ENCODE measurements around the gene MAN1A2. TPM values are rescaled to one million over a fixed set of nuclear protein-coding genes. Genes with fewer than 3 reads are reported as not detected.

MAN1A2 gene
- total and polyA plus RNA-seq, 3 experiments from 2014 or later = 23.1 to 26.9 (median 24.0) TPM

DNA sequence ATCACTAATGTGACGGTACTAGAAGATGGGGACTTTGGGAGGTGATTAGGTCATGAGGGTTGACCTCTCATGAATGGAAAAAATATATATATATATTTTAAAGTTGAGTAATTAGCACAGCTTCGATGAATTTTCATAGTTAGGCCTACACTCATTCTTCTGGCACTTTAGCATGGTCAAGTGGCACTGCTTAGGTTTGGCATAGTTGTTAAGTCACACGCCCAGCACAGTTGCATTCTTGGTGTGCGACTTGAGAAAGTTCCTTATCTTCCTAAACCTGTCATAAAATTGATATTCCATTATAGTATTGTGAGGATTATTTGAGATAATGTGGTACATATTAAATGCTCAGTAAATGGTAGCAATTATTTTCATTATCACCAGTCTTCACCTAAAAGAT is 47.7 kb downstream of the MAN1A2 start:
- Histone ChIP-seq H3K4me1 (ENCODE audit: insufficient read depth, low read length) (no peaks in the 10 kb centered on the region), H3K4me3 (ENCODE audit: low read length) (no peak overlapping the region), H3K27me3 (ENCODE audit: insufficient read depth, low read length, poor library complexity, severe bottlenecking) (no peaks in the 10 kb centered on the region), H3K36me3 (ENCODE audit: insufficient read depth, low read length) (no peaks in the 10 kb centered on the region), H3K27ac (ENCODE audit: low read depth, low read length) (no peak overlapping the region), H3K9me3 (ENCODE audit: low read length) (no peaks in the 10 kb centered on the region)
- Mint-ChIP-seq H3K27me3 (no peaks in the 10 kb centered on the region), H3K9me3 (no peaks in the 10 kb centered on the region), H3K4me3 (no peak overlapping the region), H3K4me1 (peaks cover 33 to 58% (median 52%) of the 10 kb centered on the region in 3 donors), H3K27ac (no peak overlapping the region), H3K36me3 (peaks cover 19 to 46% (median 29%) of the 10 kb centered on the region in 3 donors)
- ChIA-PET POLR2A (no interaction called here), CTCF (no interaction called here)
- no peak for DNase-seq

DNA sequence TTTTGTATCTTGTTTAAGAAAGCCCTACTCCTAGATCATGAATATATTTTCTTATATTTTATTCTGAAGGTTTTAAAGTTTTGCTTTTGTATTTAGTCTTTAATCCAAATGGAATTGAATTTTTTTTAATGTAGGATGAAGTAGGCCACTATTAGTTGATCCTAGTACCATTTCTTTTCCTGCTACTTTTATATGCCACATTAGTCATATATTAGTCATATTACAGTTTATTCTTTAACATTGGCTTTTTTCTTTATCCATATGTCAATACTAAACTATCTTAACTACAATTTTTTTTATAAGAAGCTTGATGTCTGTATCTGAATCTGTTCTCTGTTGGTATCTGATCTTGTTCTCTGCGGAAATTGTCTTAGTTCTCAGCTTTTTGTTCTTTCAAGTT is 48.8 kb downstream of the MAN1A2 start:
- CTCF ChIA-PET = interaction anchor here (1.0 kb wide), 1 partner anchor 9 kb away, joined by 4 read pairs; no protein-coding TSS in a partner anchor
- Mint-ChIP-seq H3K4me1 (peaks cover 36 to 59% (median 58%) of the 10 kb centered on the region in 3 donors), H3K27me3 (no peaks in the 10 kb centered on the region), H3K36me3 (peaks cover 19 to 55% (median 26%) of the 10 kb centered on the region in 3 donors), H3K27ac (peak overlapping the region in 1 of 8 donors; percentile 78), H3K9me3 (no peaks in the 10 kb centered on the region), H3K4me3 (no peak overlapping the region)
- Histone ChIP-seq H3K4me3 (ENCODE audit: low read length) (no peak overlapping the region), H3K9me3 (ENCODE audit: low read length) (no peaks in the 10 kb centered on the region), H3K36me3 (ENCODE audit: insufficient read depth, low read length) (no peaks in the 10 kb centered on the region), H3K27ac (ENCODE audit: low read depth, low read length) (no peak overlapping the region), H3K27me3 (ENCODE audit: insufficient read depth, low read length, poor library complexity, severe bottlenecking) (no peaks in the 10 kb centered on the region), H3K4me1 (ENCODE audit: insufficient read depth, low read length) (no peaks in the 10 kb centered on the region)
- POLR2A ChIA-PET = no interaction called here
- DNase-seq = no peak

DNA sequence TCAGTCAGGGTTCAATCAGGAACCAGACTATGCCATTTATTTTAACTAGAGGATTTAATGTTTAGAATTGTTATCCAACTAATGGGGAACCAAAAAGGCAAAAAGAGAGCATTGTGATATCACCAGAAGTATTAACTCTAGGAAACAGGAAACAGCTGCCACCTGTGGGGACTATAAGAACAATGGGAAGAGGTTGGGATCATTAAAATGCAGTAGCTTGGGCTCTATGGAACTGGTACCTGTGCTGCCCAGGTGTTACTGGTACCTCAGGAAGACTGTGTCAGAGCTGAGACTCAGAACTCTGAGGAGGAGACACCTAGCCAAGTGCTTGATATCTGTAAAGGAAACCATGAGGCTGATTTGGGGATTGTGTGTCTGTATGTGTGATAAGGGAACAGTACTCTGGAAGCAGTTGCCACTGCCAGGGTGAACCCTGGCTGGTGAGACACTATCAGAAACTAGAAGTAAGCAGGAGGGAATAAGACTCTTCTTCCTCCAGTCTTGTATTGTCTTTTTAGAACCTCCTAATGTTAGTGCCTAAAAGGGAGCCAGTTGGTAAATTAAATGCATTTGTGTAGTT is 49.4 kb downstream of the MAN1A2 start:
- peak overlapping the region in 5 of 8 donors; percentile 8 to 78 (median 17) for H3K27ac Mint-ChIP-seq
- CTCF ChIA-PET = interaction anchor here (1.0 kb wide), 1 partner anchor 9 kb away, joined by 4 read pairs; no protein-coding TSS in a partner anchor
- POLR2A ChIA-PET = no interaction called here
- DNase-seq = no peak
- no peaks in the 10 kb centered on the region for H3K27me3 Mint-ChIP-seq
- Histone ChIP-seq H3K27me3 (ENCODE audit: insufficient read depth, low read length, poor library complexity, severe bottlenecking) (no peaks in the 10 kb centered on the region), H3K9me3 (ENCODE audit: low read length) (no peaks in the 10 kb centered on the region), H3K4me1 (ENCODE audit: insufficient read depth, low read length) (no peaks in the 10 kb centered on the region), H3K27ac (ENCODE audit: low read depth, low read length) (no peak overlapping the region), H3K36me3 (ENCODE audit: insufficient read depth, low read length) (no peaks in the 10 kb centered on the region), H3K4me3 (ENCODE audit: low read length) (no peak overlapping the region)
- peaks cover 36 to 59% (median 58%) of the 10 kb centered on the region in 3 donors for H3K4me1 Mint-ChIP-seq
- H3K4me3 Mint-ChIP-seq = no peak overlapping the region
- peaks cover 19 to 53% (median 25%) of the 10 kb centered on the region in 3 donors for H3K36me3 Mint-ChIP-seq
- H3K9me3 Mint-ChIP-seq = no peaks in the 10 kb centered on the region

DNA sequence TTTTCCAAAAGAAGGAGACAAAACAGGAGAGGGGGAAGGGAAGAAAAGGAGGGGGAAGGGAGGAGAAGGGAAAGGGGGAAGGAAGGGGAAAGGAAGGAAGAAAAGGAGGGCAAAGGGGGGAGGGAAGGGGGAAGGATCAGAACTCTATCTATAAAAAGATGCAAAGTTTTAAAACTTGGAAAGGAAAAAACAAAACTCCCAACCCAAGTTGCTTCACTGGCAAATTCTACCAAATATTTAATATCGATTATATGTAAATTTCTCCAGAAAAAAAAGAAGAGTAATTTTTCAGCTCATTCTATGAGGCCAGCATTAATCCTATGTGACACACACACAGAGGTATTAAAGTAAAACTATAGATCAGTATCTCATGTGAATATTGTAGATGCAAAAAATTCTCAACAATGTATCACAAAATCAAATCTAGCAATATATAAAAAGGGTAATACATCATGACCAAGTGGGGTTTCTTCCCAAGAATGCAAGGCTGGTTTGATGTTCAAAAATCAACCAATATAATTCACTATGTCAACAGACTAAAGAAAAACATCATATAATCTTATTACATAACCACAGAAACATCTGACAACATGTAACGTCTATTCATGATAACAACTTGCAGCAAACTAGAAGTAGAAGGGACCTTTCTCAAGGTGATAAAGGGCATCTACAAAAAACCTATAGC is 57.9 kb downstream of the MAN1A2 start:
- Histone ChIP-seq H3K9me3 (ENCODE audit: low read length) (peaks cover 9% of the 10 kb centered on the region), H3K4me3 (ENCODE audit: low read length) (no peak overlapping the region), H3K27me3 (ENCODE audit: insufficient read depth, low read length, poor library complexity, severe bottlenecking) (no peaks in the 10 kb centered on the region), H3K27ac (ENCODE audit: low read depth, low read length) (no peak overlapping the region), H3K36me3 (ENCODE audit: insufficient read depth, low read length) (no peaks in the 10 kb centered on the region), H3K4me1 (ENCODE audit: insufficient read depth, low read length) (no peaks in the 10 kb centered on the region)
- Mint-ChIP-seq H3K27me3 (no peaks in the 10 kb centered on the region), H3K9me3 (peaks cover 13 to 19% (median 18%) of the 10 kb centered on the region in 5 donors), H3K36me3 (peaks cover 16 to 50% (median 46%) of the 10 kb centered on the region in 3 donors), H3K4me1 (peaks cover 3 to 6% (median 5%) of the 10 kb centered on the region in 3 donors), H3K4me3 (no peak overlapping the region), H3K27ac (no peak overlapping the region)
- POLR2A ChIA-PET = no interaction called here
- CTCF ChIA-PET = interaction anchor here (1.0 kb wide), 1 partner anchor 9 kb away, joined by 4 read pairs; no protein-coding TSS in a partner anchor
- DNase-seq = no peak

DNA sequence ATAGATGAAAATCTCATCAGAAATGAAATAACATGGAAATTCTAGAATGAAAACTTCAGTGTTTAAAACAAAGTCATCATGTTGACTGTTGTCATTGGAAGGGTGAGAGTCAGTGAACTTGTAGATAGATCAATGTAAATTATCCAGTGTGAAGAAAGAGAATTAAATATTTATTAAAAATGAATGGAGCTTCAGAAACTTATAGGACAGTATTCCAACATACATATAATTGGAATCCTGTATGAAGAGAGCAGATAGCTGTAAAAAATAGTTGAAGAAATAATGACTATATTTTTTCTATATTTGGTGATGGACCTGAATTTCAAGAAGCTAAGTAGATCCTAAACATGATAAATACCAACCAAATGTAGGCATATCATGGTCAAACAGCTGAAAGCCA is 60.0 kb downstream of the MAN1A2 start:
- H3K27ac Mint-ChIP-seq = no peak overlapping the region
- POLR2A ChIA-PET = interaction anchor here (0.6 kb wide), 1 partner anchor 173 kb away, joined by 3 read pairs; no protein-coding TSS in a partner anchor
- peaks cover 9% of the 10 kb centered on the region for H3K9me3 ChIP-seq (ENCODE audit: low read length)
- H3K36me3 Mint-ChIP-seq = peaks cover 14 to 46% (median 37%) of the 10 kb centered on the region in 3 donors
- H3K4me3 ChIP-seq (ENCODE audit: low read length) = no peak overlapping the region
- no peaks in the 10 kb centered on the region for H3K36me3 ChIP-seq (ENCODE audit: insufficient read depth, low read length)
- peaks cover 13 to 19% (median 18%) of the 10 kb centered on the region in 5 donors for H3K9me3 Mint-ChIP-seq
- H3K4me3 Mint-ChIP-seq = no peak overlapping the region
- no peaks in the 10 kb centered on the region for H3K27me3 ChIP-seq (ENCODE audit: insufficient read depth, low read length, poor library complexity, severe bottlenecking)
- H3K27ac ChIP-seq (ENCODE audit: low read depth, low read length) = no peak overlapping the region
- H3K27me3 Mint-ChIP-seq = no peaks in the 10 kb centered on the region
- CTCF ChIA-PET = no interaction called here
- H3K4me1 ChIP-seq (ENCODE audit: insufficient read depth, low read length) = no peaks in the 10 kb centered on the region
- DNase-seq = no peak
- peaks cover 0 to 2% (median 0%) of the 10 kb centered on the region in 3 donors for H3K4me1 Mint-ChIP-seq

DNA sequence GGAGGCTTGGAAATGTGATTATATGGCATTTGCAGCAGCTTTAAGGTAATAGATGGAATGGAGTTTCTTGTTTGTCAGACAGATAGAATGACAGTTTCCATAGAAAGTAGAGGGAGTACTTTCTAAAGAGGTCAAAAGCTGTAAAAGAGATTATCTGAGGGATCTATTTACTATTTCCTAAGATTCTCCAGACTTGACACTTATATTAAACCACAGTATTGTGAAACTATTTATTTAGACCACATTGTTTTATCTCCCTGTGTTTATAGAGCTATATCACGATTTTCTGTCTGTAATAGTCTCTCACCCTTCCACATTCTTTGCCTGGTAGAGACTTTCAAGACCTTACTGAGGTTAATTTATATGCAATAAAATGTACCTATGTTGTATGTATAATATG is 66.7 kb downstream of the MAN1A2 start:
- ChIA-PET CTCF (no interaction called here), POLR2A (no interaction called here)
- peaks cover 0 to 2% (median 0%) of the 10 kb centered on the region in 3 donors for H3K36me3 Mint-ChIP-seq
- H3K27me3 Mint-ChIP-seq = no peaks in the 10 kb centered on the region
- Histone ChIP-seq H3K27ac (ENCODE audit: low read depth, low read length) (no peak overlapping the region), H3K4me3 (ENCODE audit: low read length) (no peak overlapping the region), H3K4me1 (ENCODE audit: insufficient read depth, low read length) (no peaks in the 10 kb centered on the region), H3K27me3 (ENCODE audit: insufficient read depth, low read length, poor library complexity, severe bottlenecking) (no peaks in the 10 kb centered on the region), H3K9me3 (ENCODE audit: low read length) (no peaks in the 10 kb centered on the region), H3K36me3 (ENCODE audit: insufficient read depth, low read length) (no peaks in the 10 kb centered on the region)
- no peaks in the 10 kb centered on the region for H3K9me3 Mint-ChIP-seq
- H3K27ac Mint-ChIP-seq = peak overlapping the region in 1 of 8 donors; percentile 40
- peaks cover 18 to 32% (median 29%) of the 10 kb centered on the region in 3 donors for H3K4me1 Mint-ChIP-seq
- no peak overlapping the region for H3K4me3 Mint-ChIP-seq
- no peak for DNase-seq

DNA sequence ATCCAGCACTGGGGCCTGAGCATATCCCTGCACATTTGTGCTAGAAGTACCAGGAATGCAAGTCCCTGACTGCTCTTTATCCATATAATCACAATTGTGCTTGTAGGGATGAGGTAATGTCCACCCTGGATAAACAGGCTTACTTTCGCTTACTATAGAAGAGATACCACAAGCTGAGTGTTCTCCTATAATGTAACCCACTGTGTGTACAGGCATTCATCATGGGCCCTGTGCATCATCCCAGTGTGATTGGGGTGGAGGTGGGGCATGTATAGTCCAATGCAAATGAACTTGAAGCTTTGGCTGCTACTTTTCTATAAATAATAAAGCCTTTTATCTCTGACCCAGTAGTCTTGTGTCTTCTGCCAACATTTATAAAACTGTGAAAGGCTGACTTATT is 69.3 kb downstream of the MAN1A2 start:
- CTCF ChIA-PET = no interaction called here
- no peak overlapping the region for H3K4me3 ChIP-seq (ENCODE audit: low read length)
- peaks cover 27 to 42% (median 41%) of the 10 kb centered on the region in 3 donors for H3K4me1 Mint-ChIP-seq

DNA sequence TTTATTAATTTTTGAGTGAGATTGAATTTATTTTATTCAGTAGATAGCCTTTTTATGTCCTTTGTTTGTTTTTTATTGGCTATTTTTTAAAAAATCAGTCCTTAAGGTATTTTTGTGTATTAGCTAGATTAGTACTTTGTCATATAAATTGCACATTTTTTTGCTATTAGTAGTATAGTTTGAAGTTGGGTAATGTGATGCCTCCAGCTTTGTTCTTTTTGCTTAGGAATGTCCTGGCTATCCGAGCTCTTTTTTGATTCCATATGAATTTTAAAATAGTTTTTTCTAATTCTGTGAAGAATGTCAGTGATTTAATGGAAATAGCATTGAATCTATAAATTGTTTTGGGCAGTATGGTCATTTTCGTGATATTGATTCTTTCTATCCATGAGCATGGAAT is 80.4 kb downstream of the MAN1A2 start:
- Mint-ChIP-seq H3K27ac (no peak overlapping the region), H3K36me3 (peaks cover 42 to 67% (median 64%) of the 10 kb centered on the region in 3 donors), H3K4me3 (no peak overlapping the region), H3K9me3 (peaks cover 5 to 22% (median 11%) of the 10 kb centered on the region in 5 donors), H3K27me3 (no peaks in the 10 kb centered on the region), H3K4me1 (peaks cover 0 to 5% (median 2%) of the 10 kb centered on the region in 3 donors)
- no peaks in the 10 kb centered on the region for H3K9me3 ChIP-seq (ENCODE audit: low read length)
- no peak overlapping the region for H3K27ac ChIP-seq (ENCODE audit: low read depth, low read length)
- no peak for DNase-seq
- H3K27me3 ChIP-seq (ENCODE audit: insufficient read depth, low read length, poor library complexity, severe bottlenecking) = no peaks in the 10 kb centered on the region
- H3K4me1 ChIP-seq (ENCODE audit: insufficient read depth, low read length) = no peaks in the 10 kb centered on the region
- POLR2A ChIA-PET = no interaction called here
- CTCF ChIA-PET = interaction anchor here (1.7 kb wide), 1 partner anchor 227 kb away, joined by 4 read pairs; no protein-coding TSS in a partner anchor
- no peaks in the 10 kb centered on the region for H3K36me3 ChIP-seq (ENCODE audit: insufficient read depth, low read length)
- no peak overlapping the region for H3K4me3 ChIP-seq (ENCODE audit: low read length)

More for the DNA sequence above, 69.3 kb downstream of the MAN1A2 start:
- H3K9me3 Mint-ChIP-seq = no peaks in the 10 kb centered on the region
- H3K27me3 Mint-ChIP-seq = no peaks in the 10 kb centered on the region
- H3K36me3 Mint-ChIP-seq = peaks cover 0 to 2% (median 0%) of the 10 kb centered on the region in 3 donors
- Histone ChIP-seq H3K4me1 (ENCODE audit: insufficient read depth, low read length) (no peaks in the 10 kb centered on the region), H3K36me3 (ENCODE audit: insufficient read depth, low read length) (no peaks in the 10 kb centered on the region), H3K9me3 (ENCODE audit: low read length) (no peaks in the 10 kb centered on the region), H3K27me3 (ENCODE audit: insufficient read depth, low read length, poor library complexity, severe bottlenecking) (no peaks in the 10 kb centered on the region), H3K27ac (ENCODE audit: low read depth, low read length) (no peak overlapping the region)
- peak overlapping the region in 3 of 8 donors; percentile 5 to 43 (median 7) for H3K27ac Mint-ChIP-seq
- POLR2A ChIA-PET = no interaction called here
- no peak overlapping the region for H3K4me3 Mint-ChIP-seq
- DNase-seq = no peak

Measured in CD8-positive, alpha-beta memory T cell (primary cell).